T-helper 1 cell treated with Interleukin-12 subunit alpha and Interleukin-12 subunit beta and Interleukin-4 antibody, amounts not matched to agents 30 μg/mL and 1 μg/mL, for 36 hours (primary cell): ENCODE measurements around the gene RTL10.

Experiments used
- H3K27ac Mint-ChIP-seq: one replicate; pipeline ENCODE4 v1.8.0; 2021; ENCODE audit warnings: mild to moderate bottlenecking, mixed read lengths
- H3K27me3 Mint-ChIP-seq: one replicate; pipeline ENCODE4 v1.8.0; 2021; ENCODE audit warnings: low read depth, mixed read lengths
- H3K36me3 Mint-ChIP-seq: one replicate; pipeline ENCODE4 v1.8.0; 2021; ENCODE audit warnings: low read depth, mixed read lengths
- H3K4me1 Mint-ChIP-seq: one replicate; pipeline ENCODE4 v1.8.0; 2021; ENCODE audit warnings: low read depth, mixed read lengths
- H3K4me3 Mint-ChIP-seq: one replicate; pipeline ENCODE4 v1.8.0; 2021; ENCODE audit warnings: mild to moderate bottlenecking, moderate library complexity, mixed read lengths
- H3K9me3 Mint-ChIP-seq: one replicate; pipeline ENCODE4 v1.8.0; 2021; ENCODE audit warnings: mixed read lengths

The RTL10 gene

GRCh38 chr22:19823191-19823901 lies 31.3 kb downstream of the RTL10 start:
- no peak overlapping the region for H3K27ac Mint-ChIP-seq
- no peaks in the 10 kb centered on the region for H3K36me3 Mint-ChIP-seq
- H3K4me3 Mint-ChIP-seq: no peak overlapping the region
- no peaks in the 10 kb centered on the region for H3K27me3 Mint-ChIP-seq
- no peaks in the 10 kb centered on the region for H3K4me1 Mint-ChIP-seq
- H3K9me3 Mint-ChIP-seq: no peaks in the 10 kb centered on the region

- Mint-ChIP-seq H3K27ac (no peak overlapping the region), H3K36me3 (no peaks in the 10 kb centered on the region), H3K4me3 (no peak overlapping the region), H3K27me3 (no peaks in the 10 kb centered on the region), H3K4me1 (no peaks in the 10 kb centered on the region), H3K9me3 (no peaks in the 10 kb centered on the region)
Measured at GRCh38 chr22:19822301-19823117, 32.2 kb downstream of the RTL10 start.

DNA sequence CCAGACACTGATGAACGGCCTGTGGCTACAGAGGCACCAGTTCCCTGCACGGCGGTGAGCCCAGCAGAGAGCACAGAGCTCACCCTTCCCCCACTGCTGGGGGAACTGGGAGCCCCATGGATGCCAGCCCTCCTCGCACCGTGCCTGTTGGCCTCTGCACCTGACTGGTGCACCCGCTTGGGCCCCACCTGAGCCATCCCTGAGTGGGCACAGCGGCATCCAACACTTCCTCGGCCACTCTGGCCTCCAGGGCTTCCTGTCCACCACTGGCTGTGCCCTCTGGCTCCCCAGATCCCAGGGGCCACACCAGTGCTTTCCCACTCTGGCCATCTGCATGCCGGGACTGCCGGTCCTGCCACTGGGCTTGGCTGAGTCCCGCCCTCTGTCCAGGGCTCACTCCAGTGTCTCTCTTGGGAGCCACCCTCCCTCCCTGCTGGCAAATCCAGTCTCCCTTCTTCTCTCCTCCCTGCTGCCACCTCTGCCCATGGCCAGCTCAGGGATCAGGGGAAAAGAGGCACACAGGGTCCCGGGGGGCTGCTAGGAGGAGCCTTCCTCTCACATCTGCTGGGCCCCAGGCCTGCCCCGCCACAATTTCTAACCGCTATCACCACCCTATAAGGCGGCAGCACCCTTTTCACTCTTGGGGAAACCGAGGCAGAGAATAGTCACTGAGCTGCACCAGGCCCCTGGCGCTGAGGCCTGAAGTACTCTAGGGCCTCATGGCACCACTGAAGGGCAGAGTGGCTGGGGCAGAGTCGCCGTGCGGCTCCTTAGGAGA lies 33.0 kb downstream of the RTL10 start:
- H3K9me3 Mint-ChIP-seq: no peaks in the 10 kb centered on the region
- H3K4me1 Mint-ChIP-seq: no peaks in the 10 kb centered on the region
- no peak overlapping the region for H3K4me3 Mint-ChIP-seq
- H3K36me3 Mint-ChIP-seq: no peaks in the 10 kb centered on the region
- no peaks in the 10 kb centered on the region for H3K27me3 Mint-ChIP-seq
- no peak overlapping the region for H3K27ac Mint-ChIP-seq

GRCh38 chr22:19820880-19821522 lies 33.7 kb downstream of the RTL10 start:
- H3K27ac Mint-ChIP-seq: no peak overlapping the region
- no peaks in the 10 kb centered on the region for H3K4me1 Mint-ChIP-seq
- H3K36me3 Mint-ChIP-seq: no peaks in the 10 kb centered on the region
- no peaks in the 10 kb centered on the region for H3K9me3 Mint-ChIP-seq
- H3K27me3 Mint-ChIP-seq: no peaks in the 10 kb centered on the region
- H3K4me3 Mint-ChIP-seq: no peak overlapping the region

- Mint-ChIP-seq H3K27me3 (no peaks in the 10 kb centered on the region), H3K4me1 (no peaks in the 10 kb centered on the region), H3K36me3 (no peaks in the 10 kb centered on the region), H3K9me3 (no peaks in the 10 kb centered on the region), H3K4me3 (no peak overlapping the region), H3K27ac (no peak overlapping the region)
Measured at GRCh38 chr22:19819911-19820879, 34.5 kb downstream of the RTL10 start.

DNA sequence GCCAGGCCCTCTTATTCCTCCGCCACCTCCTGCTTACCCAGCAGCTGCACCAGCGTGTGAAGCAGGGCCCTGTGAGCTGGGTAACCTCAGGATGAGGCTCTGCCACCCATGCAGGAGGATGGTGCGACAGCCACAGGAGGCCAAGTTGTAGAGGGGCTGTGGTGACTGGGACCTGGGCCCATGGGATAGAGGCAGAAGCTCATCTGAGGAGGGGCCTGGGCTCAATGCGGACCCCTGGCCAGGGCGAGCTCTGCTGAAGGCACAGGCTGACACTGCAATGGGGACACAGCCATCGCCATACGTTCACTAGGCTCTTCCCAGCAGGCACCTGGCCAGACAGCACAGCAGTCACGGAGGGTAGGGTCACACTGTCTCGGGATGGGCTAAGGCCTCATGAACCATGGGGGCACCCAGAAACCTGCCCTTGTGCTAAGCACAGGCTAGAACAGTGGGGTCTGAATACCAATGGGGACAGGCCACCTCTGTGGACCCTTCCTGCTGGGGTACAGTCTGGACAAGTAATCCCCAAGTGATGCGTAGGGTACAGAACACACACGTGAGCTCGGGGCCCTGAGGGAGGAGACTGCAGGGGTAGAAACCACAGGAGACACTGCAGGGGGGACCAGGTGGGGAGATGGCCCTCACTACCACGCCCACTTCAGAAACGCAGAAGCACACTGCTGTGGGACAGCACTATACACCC lies 35.3 kb downstream of the RTL10 start:
- Mint-ChIP-seq H3K4me1 (no peaks in the 10 kb centered on the region), H3K27ac (no peak overlapping the region), H3K36me3 (no peaks in the 10 kb centered on the region), H3K27me3 (no peaks in the 10 kb centered on the region), H3K9me3 (no peaks in the 10 kb centered on the region), H3K4me3 (no peak overlapping the region)

DNA sequence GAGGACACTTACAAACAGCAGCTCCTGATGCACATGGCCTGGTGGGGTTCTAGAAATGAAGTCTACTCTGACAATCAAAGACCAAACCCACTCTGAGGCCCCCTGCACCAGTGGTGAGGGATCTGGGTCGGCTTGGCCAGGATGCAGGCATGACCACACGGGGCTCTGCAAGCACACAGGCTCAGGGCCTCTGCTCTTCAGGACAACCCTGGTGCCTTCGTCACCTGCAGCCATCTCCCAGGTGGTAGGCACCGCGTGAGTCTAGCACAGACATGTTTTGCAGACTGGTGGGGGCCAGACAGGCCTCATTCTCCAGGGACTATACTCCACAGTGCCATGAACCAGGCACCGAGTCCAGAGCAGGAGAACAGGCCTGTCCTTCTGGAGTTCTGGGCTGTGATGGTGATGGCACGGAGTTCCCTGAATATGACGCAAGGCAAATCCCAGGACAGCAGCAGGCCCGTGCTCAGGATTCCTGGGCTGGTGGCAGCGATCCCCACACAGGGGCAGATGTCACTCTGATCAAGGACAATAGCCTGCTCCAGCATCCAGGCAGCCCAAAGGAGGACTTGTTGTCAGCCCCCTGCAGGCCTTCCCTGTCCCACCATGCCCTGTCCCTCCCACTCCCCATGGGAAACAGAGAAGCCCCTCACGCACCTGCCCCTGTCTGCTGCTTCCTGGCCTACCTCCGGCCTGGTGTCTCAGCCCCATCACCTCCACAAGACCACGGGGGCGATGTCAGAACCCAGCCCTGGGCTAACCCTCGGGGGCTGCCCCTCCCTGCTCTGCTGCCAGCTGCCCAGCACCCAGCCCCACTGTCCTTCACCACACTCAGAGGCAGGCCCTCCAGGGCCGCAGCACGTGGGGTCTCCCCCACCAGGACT lies 36.1 kb downstream of the RTL10 start:
- no peak overlapping the region for H3K27ac Mint-ChIP-seq
- no peak overlapping the region for H3K4me3 Mint-ChIP-seq
- no peaks in the 10 kb centered on the region for H3K36me3 Mint-ChIP-seq
- no peaks in the 10 kb centered on the region for H3K9me3 Mint-ChIP-seq
- H3K4me1 Mint-ChIP-seq: no peaks in the 10 kb centered on the region
- no peaks in the 10 kb centered on the region for H3K27me3 Mint-ChIP-seq

DNA sequence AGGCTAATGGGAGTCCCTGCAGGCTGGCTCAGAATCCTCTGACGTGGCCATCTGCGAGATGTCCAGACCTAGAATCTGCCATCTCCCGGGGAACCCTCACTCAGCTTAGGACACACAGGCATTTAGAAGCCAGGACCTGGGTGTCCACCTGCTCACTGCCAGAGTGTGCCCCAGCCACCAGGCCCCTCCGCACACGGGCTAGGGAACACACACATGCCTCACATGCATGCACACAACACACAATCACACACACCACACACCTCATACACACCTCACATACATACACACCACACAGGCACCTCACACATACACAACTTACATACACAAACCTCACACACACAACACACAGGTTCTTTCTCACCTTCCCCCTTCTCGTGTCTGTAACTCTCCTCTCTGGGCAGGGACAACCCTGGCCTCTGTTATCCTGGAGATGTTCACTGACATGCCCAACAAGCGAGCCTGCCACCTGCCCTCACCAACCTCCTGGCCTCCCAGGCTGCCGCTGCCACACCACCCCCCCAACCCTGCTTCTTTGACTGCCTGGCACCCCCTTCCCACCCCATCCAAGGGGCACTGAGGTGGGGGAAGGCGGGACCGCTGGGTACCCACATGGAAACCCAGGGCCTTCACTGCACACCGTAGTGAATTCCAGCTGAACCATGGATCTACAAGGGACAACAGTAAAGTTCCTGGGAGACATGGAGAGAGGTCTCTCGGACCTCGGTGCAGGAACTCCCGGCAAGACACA lies 38.1 kb downstream of the RTL10 start:
- no peaks in the 10 kb centered on the region for H3K36me3 Mint-ChIP-seq
- no peaks in the 10 kb centered on the region for H3K9me3 Mint-ChIP-seq
- H3K4me1 Mint-ChIP-seq: no peaks in the 10 kb centered on the region
- H3K27me3 Mint-ChIP-seq: no peaks in the 10 kb centered on the region
- no peak overlapping the region for H3K27ac Mint-ChIP-seq
- no peak overlapping the region for H3K4me3 Mint-ChIP-seq

GRCh38 chr22:19815823-19816290 lies 38.8 kb downstream of the RTL10 start:
- H3K27ac Mint-ChIP-seq: no peak overlapping the region
- no peak overlapping the region for H3K4me3 Mint-ChIP-seq

GRCh38 chr22:19815093-19815822 lies 39.4 kb downstream of the RTL10 start:
- no peak overlapping the region for H3K27ac Mint-ChIP-seq
- no peaks in the 10 kb centered on the region for H3K27me3 Mint-ChIP-seq
- H3K4me1 Mint-ChIP-seq: no peaks in the 10 kb centered on the region
- H3K9me3 Mint-ChIP-seq: no peaks in the 10 kb centered on the region
- H3K4me3 Mint-ChIP-seq: no peak overlapping the region
- no peaks in the 10 kb centered on the region for H3K36me3 Mint-ChIP-seq

More at GRCh38 chr22:19815823-19816290, 38.8 kb downstream of the RTL10 start:
- no peaks in the 10 kb centered on the region for H3K9me3 Mint-ChIP-seq
- H3K27me3 Mint-ChIP-seq: no peaks in the 10 kb centered on the region
- no peaks in the 10 kb centered on the region for H3K4me1 Mint-ChIP-seq
- no peaks in the 10 kb centered on the region for H3K36me3 Mint-ChIP-seq

DNA sequence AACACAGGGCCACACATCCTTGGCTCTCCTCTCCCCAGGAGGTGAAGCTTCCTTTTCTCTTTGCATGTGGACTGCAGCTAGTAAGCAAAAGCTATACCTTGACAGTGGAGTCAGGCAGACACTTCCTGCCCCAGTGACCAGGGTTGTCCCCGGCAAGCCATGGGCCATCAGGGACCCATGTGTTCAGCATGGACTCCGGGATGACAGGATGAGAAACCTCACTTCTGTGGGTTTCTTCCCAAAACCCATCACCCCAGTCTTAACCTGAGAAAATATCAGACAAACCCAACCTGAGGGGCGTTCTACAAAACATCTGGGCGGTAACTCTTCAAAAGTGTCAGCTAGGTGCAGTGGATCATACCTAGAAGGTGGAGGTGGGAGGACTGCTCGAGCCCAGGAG lies 40.2 kb downstream of the RTL10 start:
- no peaks in the 10 kb centered on the region for H3K9me3 Mint-ChIP-seq
- no peaks in the 10 kb centered on the region for H3K36me3 Mint-ChIP-seq
- H3K27me3 Mint-ChIP-seq: no peaks in the 10 kb centered on the region
- H3K27ac Mint-ChIP-seq: peak overlapping the region; percentile 11
- H3K4me3 Mint-ChIP-seq: no peak overlapping the region
- no peaks in the 10 kb centered on the region for H3K4me1 Mint-ChIP-seq
